ENCODE measurements around the gene NSD2. TPM values are rescaled to one million over a fixed set of nuclear protein-coding genes. Genes with fewer than 3 reads are reported as not detected.
A peak's percentile ranks its signal among the peaks of the same experiment; 100 is the strongest.
"Not testable (repeated sequence)": the region's sequence is repeated elsewhere in the genome, so short reads cannot be mapped to it uniquely, and the experiment has no call there.

Gene NSD2
- total RNA-seq, 3 donors from 2014 or later = 82.8 to 114 (median 83.3) TPM

DNA sequence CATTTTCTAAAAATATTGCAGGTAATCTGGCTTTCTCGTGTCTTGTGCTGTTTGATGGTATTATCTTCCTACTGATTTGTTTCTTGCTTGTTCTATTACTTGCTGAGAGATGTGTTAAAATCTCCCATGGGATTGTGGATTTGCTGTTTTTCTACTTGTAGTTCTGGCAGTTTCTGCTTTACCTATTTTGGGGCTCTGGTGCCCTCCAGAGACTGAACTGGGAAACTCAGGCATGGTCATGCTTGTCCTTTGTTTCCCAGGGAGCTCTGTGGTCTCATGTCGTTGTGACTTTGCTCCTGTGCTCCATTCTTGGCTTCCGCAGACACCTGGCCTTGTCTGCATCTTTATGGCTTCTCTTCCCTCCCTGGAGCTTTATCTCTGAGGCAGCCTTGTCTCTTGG, 39.5 kb downstream of the NSD2 start:
- intact Hi-C loops (cut with DNase I, micrococcal nuclease) = no loop called here
- peak in 2 of 3 donors; percentile 51 to 74 for DNase-seq
- Histone ChIP-seq H3K4me3 (no peak overlapping the region), H3K9me3 (no peaks in the 10 kb centered on the region), H3K36me3 (ENCODE audit: low read depth) (no peaks in the 10 kb centered on the region), H3K4me1 (ENCODE audit: low read depth) (peaks cover 8% of the 10 kb centered on the region)
- peak; percentile 41 for ATAC-seq
- TF ChIP-seq, protein P1, sequence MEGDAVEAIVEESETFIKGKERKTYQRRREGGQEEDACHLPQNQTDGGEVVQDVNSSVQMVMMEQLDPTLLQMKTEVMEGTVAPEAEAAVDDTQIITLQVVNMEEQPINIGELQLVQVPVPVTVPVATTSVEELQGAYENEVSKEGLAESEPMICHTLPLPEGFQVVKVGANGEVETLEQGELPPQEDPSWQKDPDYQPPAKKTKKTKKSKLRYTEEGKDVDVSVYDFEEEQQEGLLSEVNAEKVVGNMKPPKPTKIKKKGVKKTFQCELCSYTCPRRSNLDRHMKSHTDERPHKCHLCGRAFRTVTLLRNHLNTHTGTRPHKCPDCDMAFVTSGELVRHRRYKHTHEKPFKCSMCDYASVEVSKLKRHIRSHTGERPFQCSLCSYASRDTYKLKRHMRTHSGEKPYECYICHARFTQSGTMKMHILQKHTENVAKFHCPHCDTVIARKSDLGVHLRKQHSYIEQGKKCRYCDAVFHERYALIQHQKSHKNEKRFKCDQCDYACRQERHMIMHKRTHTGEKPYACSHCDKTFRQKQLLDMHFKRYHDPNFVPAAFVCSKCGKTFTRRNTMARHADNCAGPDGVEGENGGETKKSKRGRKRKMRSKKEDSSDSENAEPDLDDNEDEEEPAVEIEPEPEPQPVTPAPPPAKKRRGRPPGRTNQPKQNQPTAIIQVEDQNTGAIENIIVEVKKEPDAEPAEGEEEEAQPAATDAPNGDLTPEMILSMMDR (IDR thresholded peaks at IDR 0.05) = no peak

DNA sequence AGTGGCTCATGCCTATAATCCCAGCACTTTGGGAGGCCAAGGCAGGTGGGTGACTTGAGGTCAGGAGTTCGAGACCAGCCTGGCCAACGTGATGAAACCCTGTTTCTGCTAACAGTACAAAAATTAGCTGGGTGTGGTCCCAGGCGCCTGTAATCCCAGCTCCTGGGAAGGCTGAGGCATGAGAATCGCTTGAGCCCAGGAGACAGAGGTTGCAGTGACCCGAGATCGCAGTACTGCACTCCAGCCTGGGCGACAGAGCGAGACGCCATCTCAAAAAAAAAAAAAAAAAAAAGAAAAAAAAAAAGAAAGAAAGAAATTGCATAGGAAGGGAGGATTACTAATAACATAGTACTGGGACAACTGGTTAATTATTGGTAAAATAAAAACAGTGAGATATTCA, 40.1 kb downstream of the NSD2 start:
- H3K4me3 ChIP-seq; H3K9me3 ChIP-seq; DNase-seq; H3K36me3 ChIP-seq (ENCODE audit: low read depth); ATAC-seq; H3K4me1 ChIP-seq (ENCODE audit: low read depth); intact Hi-C loops (cut with DNase I, micrococcal nuclease): not testable (repeated sequence)

GRCh38 chr4:1922821-1923220, 51.6 kb downstream of the NSD2 start:
- intact Hi-C loops (cut with DNase I, micrococcal nuclease) = no loop called here
- Histone ChIP-seq H3K4me3 (no peak overlapping the region), H3K9me3 (no peaks in the 10 kb centered on the region), H3K36me3 (ENCODE audit: low read depth) (no peaks in the 10 kb centered on the region), H3K4me1 (ENCODE audit: low read depth) (no peaks in the 10 kb centered on the region)
- TF ChIP-seq, protein P1 (IDR thresholded peaks at IDR 0.05) = no peak
- no peak for ATAC-seq
- DNase-seq = no peak

DNA sequence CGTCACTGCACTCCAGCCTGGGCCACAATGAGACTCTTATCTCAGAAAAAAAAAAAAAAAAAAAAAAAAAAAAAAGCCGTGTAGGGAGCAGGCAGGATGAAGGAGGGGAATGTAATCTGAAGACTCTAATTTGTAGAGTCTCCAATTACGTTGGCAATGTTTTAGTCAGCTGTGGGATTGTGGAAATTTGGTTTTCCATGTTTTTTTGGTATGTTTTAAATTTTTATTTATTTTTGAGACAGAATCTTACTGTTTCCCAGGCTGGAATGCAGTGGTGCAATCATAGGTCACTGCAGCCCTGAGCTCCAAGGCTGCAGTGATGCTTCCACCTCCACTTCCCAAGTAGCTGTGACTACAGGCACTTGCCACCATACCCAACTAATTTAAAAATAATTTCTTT, 56.5 kb downstream of the NSD2 start:
- no peaks in the 10 kb centered on the region for H3K4me1 ChIP-seq (ENCODE audit: low read depth)
- H3K36me3 ChIP-seq (ENCODE audit: low read depth) = peaks cover 9% of the 10 kb centered on the region
- no peak overlapping the region for H3K4me3 ChIP-seq
- intact Hi-C loops (cut with DNase I, micrococcal nuclease) = no loop called here
- DNase-seq = no peak
- H3K9me3 ChIP-seq = no peaks in the 10 kb centered on the region
- no peak for ATAC-seq
- TF ChIP-seq, protein P1 (IDR thresholded peaks at IDR 0.05) = no peak

DNA sequence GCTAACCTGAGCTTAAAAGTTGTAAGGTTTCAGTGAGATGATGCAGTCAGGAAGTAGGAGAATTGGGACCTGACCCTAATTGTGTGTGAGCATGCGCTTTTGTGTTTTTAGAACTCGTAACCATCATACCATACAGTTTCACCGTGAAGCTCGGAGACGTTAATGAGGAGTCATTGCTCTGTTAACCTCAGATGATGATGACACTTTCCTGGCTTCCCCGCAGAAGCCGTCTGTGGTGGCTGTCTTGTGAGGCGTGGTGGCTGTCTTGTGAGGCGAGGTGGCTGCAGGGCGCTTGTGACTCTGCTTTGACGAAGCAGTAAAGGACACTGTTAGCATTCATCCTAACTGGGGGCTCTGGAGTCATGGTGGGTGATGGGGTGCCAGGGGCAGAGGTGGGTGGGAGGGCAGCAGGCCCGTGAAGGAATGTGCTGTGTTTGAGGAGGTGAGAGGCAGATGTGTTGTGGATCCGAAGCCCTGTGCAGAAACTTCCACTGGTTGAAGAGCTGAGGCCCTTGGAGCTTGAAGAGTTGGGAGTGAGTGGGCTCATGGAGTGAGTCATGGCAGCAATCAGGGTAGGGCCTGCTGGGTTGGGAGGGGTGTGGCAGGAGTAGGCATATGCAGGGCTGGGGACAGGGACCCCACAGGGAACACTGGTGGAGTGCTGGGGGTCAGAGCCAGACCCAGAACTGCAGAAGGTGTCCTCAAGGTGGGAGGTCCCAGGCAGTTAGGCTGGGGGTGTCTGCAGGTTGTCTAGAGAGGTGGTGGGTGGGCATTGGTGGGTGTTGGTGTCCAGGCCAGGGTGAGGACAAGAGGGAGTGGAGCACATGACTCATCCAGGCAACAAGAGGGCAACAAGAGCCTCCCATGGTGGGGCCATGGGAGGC, 57.4 kb downstream of the NSD2 start:
- intact Hi-C loops (cut with DNase I, micrococcal nuclease) = no loop called here
- ATAC-seq = peak; percentile 25

GRCh38 chr4:1932736-1933135, 61.5 kb downstream of the NSD2 start:
- Histone ChIP-seq H3K4me3 (no peak overlapping the region), H3K9me3 (no peaks in the 10 kb centered on the region), H3K4me1 (ENCODE audit: low read depth) (no peaks in the 10 kb centered on the region), H3K36me3 (ENCODE audit: low read depth) (peaks cover 9% of the 10 kb centered on the region)
- TF ChIP-seq, protein P1 (IDR thresholded peaks at IDR 0.05) = no peak
- DNase-seq (no peak), ATAC-seq (no peak)
- intact Hi-C loops (cut with DNase I, micrococcal nuclease) = no loop called here

More for the DNA sequence above, 57.4 kb downstream of the NSD2 start:
- Histone ChIP-seq H3K9me3 (no peaks in the 10 kb centered on the region), H3K4me1 (ENCODE audit: low read depth) (no peaks in the 10 kb centered on the region), H3K4me3 (no peak overlapping the region), H3K36me3 (ENCODE audit: low read depth) (peaks cover 9% of the 10 kb centered on the region)
- no peak for DNase-seq
- TF ChIP-seq, protein P1 (IDR thresholded peaks at IDR 0.05) = no peak

All from mucosa of descending colon (tissue), 3 donors.